HUES48 (cell line): ENCODE data around the gene FAM8A1.
"Not testable (repeated sequence)": the region's sequence is repeated elsewhere in the genome, so short reads cannot be mapped to it uniquely, and the experiment has no call there.

ENCODE experiments used
- H3K27ac ChIP-seq: one replicate; pipeline ENCODE4 v1.7.0; 2013; ENCODE audit warnings: low read depth, low read length, inconsistent platforms
- H3K27me3 ChIP-seq: 2 replicates; pipeline ENCODE4 v1.6.1; 2013; ENCODE audit warnings: mild to moderate bottlenecking, low read length; ENCODE audit not compliant: control insufficient read depth, insufficient read depth
- H3K36me3 ChIP-seq: 2 replicates; pipeline ENCODE4 v1.6.1; 2013; ENCODE audit warnings: low read length; ENCODE audit not compliant: control insufficient read depth, insufficient read depth
- H3K4me1 ChIP-seq: 2 replicates; pipeline ENCODE4 v1.6.1; 2013; ENCODE audit warnings: mild to moderate bottlenecking, low read length; ENCODE audit not compliant: control insufficient read depth, insufficient read depth
- H3K4me3 ChIP-seq: 2 replicates; pipeline ENCODE4 v1.5.1; 2013; ENCODE audit warnings: mild to moderate bottlenecking, low read depth, low read length
- H3K9ac ChIP-seq: 2 replicates; pipeline ENCODE4 v1.6.1; 2013; ENCODE audit warnings: mild to moderate bottlenecking, low read depth, low read length, moderate library complexity
- H3K9me3 ChIP-seq: 2 replicates; pipeline ENCODE4 v1.6.1; 2013; ENCODE audit warnings: low read length; ENCODE audit not compliant: control insufficient read depth, insufficient read depth

The FAM8A1 gene

GRCh38 chr6:17584241-17584803 is 15.8 kb upstream of the FAM8A1 start:
- Histone ChIP-seq H3K27me3 (no peaks in the 10 kb centered on the region), H3K9ac (no peak overlapping the region), H3K36me3 (no peaks in the 10 kb centered on the region), H3K4me1 (no peaks in the 10 kb centered on the region), H3K9me3 (no peaks in the 10 kb centered on the region), H3K27ac (no peak overlapping the region), H3K4me3 (no peak overlapping the region)

GRCh38 chr6:17585766-17586490 is 14.2 kb upstream of the FAM8A1 start:
- no peak overlapping the region for H3K27ac ChIP-seq
- H3K9me3 ChIP-seq, result no peaks in the 10 kb centered on the region
- H3K36me3 ChIP-seq, result no peaks in the 10 kb centered on the region
- no peaks in the 10 kb centered on the region for H3K27me3 ChIP-seq
- H3K9ac ChIP-seq, result no peak overlapping the region
- H3K4me1 ChIP-seq, result no peaks in the 10 kb centered on the region
- no peak overlapping the region for H3K4me3 ChIP-seq

- not testable (repeated sequence) for H3K27ac ChIP-seq, H3K4me3 ChIP-seq, H3K9me3 ChIP-seq, H3K4me1 ChIP-seq, H3K9ac ChIP-seq, H3K27me3 ChIP-seq, H3K36me3 ChIP-seq
Measured at GRCh38 chr6:17586623-17587022, 13.5 kb upstream of the FAM8A1 start.

DNA sequence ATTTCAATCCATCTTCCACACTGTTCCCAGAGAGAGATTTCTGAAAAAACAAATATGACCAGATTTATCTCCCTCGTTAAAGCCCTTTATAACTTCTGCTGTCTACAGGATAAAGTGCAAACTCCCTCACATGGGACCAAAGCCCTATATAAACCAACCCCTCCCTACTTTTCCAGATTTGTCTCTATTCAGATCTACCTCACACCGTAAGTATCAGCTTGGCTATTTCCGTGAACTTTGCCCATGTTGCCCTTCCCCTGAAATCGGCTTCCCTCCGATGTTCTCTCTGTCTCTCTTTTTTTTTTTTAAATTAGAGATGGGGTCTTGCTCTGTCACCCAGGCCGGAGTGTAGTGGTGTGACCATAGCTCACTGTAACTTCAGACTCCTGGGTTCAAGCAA is 12.1 kb upstream of the FAM8A1 start:
- Histone ChIP-seq H3K9ac (no peak overlapping the region), H3K4me3 (no peak overlapping the region)

DNA sequence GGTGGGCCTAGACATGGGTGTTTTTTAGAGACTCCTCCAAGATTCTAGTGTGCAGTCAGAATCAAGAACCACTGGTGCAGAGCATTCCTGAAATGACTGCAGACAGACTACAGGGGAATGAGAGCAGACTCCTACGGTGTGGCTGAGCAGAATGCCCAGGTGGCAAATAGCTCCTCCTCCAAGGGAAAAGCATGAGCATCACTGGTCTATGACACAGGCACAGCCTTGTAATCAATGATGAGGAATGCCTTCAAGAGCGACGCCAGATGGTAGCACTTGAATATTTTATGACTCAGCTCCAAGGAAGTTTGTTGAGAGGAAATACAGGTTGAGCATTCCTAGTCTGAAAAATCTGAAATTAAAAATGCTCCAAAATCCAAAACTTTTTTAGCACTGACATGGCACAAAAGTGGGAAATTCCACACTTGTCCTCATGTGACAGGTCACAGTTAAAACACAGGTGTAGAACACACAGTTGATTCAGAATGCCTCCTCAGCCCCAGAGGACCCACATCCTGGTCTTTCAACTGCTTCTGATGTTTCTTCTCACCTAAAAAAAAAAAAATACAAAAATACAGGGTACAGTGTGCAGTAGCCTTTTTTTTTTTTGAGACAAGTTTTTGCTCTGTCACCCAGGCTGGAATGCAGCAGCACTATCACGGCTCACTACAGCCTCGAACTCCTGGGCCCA is 10.6 kb upstream of the FAM8A1 start:
- Histone ChIP-seq H3K36me3 (no peaks in the 10 kb centered on the region), H3K9ac (no peak overlapping the region), H3K9me3 (no peaks in the 10 kb centered on the region), H3K4me3 (no peak overlapping the region), H3K27me3 (no peaks in the 10 kb centered on the region), H3K4me1 (no peaks in the 10 kb centered on the region), H3K27ac (no peak overlapping the region)

More for the DNA sequence above, 12.1 kb upstream of the FAM8A1 start:
- no peaks in the 10 kb centered on the region for H3K9me3 ChIP-seq
- no peaks in the 10 kb centered on the region for H3K4me1 ChIP-seq
- no peak overlapping the region for H3K27ac ChIP-seq
- no peaks in the 10 kb centered on the region for H3K36me3 ChIP-seq
- H3K27me3 ChIP-seq, result no peaks in the 10 kb centered on the region

DNA sequence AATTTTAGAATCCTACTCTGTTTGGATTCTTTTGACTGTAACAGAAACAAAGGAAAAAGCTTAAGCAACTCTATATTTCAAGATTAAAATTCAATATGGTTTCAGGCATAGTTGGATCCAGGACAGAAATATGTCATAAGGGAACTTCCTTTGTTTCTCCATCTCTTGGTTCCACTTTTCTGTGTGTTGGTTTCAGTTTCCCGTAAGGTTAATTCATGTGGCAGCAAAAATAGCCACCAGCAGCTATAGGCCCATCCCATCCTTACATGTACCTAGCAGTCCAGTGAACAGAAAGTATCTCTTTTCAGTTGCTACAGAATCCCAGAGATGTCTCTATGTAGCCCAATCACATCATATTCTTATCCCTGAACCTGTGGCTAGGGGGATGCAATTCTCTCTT is 8.8 kb upstream of the FAM8A1 start:
- Histone ChIP-seq H3K9me3 (no peaks in the 10 kb centered on the region), H3K4me3 (no peak overlapping the region), H3K27ac (no peak overlapping the region), H3K9ac (no peak overlapping the region), H3K27me3 (no peaks in the 10 kb centered on the region), H3K36me3 (no peaks in the 10 kb centered on the region), H3K4me1 (no peaks in the 10 kb centered on the region)

GRCh38 chr6:17593246-17593645 is 6.9 kb upstream of the FAM8A1 start:
- H3K27me3 ChIP-seq, result no peaks in the 10 kb centered on the region
- no peaks in the 10 kb centered on the region for H3K4me1 ChIP-seq
- H3K4me3 ChIP-seq, result no peak overlapping the region
- no peaks in the 10 kb centered on the region for H3K36me3 ChIP-seq
- no peak overlapping the region for H3K27ac ChIP-seq
- H3K9ac ChIP-seq, result no peak overlapping the region
- no peaks in the 10 kb centered on the region for H3K9me3 ChIP-seq

GRCh38 chr6:17596085-17596484 is 4.0 kb upstream of the FAM8A1 start:
- H3K27me3 ChIP-seq, result no peaks in the 10 kb centered on the region
- no peak overlapping the region for H3K9ac ChIP-seq
- H3K27ac ChIP-seq, result no peak overlapping the region
- H3K9me3 ChIP-seq, result no peaks in the 10 kb centered on the region
- no peak overlapping the region for H3K4me3 ChIP-seq
- no peaks in the 10 kb centered on the region for H3K36me3 ChIP-seq
- H3K4me1 ChIP-seq, result no peaks in the 10 kb centered on the region

DNA sequence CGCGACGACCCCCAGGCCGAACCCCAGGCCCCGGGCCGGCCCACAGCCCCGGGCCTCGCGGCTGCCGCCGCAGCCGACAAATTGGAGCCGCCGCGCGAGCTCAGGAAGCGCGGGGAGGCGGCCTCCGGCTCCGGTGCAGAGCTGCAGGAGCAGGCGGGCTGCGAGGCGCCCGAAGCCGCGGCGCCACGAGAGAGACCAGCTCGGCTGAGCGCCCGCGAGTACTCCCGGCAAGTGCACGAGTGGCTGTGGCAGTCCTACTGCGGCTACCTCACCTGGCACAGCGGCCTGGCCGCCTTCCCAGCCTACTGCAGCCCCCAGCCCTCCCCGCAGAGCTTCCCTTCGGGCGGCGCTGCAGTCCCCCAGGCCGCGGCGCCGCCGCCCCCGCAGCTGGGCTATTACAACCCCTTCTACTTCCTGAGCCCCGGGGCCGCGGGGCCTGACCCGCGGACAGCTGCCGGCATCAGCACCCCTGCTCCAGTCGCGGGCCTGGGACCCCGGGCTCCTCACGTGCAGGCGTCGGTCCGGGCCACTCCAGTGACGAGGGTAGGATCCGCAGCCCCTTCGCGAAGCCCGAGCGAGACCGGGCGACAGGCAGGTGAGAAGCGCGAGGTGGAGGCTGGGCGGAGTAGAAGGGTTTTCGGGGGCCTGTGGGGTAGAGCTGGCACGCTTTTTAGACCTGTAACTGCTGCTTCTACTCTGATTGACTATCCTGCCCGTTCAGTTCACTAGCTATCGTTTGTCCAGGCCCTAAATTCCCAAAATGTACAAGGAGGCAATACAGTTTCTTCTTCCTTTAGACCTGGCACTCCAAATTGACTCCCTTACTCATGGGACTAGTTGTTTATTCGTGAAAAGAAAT is 654 bp downstream of the FAM8A1 start:
- Histone ChIP-seq H3K4me3 (peak overlapping the region; percentile 73), H3K9ac (peak overlapping the region; percentile 74; the same call in 1 of the 2 replicates), H3K4me1 (peaks cover 5% of the 10 kb centered on the region; the same call in 1 of the 2 replicates), H3K27ac (peak overlapping the region; percentile 81), H3K27me3 (no peaks in the 10 kb centered on the region), H3K9me3 (no peaks in the 10 kb centered on the region), H3K36me3 (0 out of 2 replicates have a peak, but pooled peaks cover 4% of the 10 kb centered on the region)

DNA sequence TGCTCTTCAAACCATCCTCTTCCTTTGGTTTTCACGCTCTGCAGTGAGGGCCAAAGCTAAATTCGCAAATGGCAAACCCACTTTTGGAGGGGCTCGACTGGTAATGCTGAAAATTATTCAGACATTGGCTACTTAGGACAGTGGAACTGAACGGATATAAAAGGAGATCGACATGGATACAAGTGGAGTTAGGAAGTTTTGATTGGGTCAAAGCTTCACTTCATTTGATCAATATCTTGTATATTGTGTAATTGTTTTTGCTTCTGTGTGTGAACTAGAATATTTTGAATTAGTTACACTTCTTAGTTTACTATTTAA is 1.2 kb downstream of the FAM8A1 start:
- Histone ChIP-seq H3K27ac (no peak overlapping the region), H3K27me3 (no peaks in the 10 kb centered on the region), H3K4me3 (peak overlapping the region; percentile 73), H3K36me3 (peaks cover 4% of the 10 kb centered on the region; the same call in 1 of the 2 replicates), H3K4me1 (peaks cover 5% of the 10 kb centered on the region; the same call in 1 of the 2 replicates), H3K9ac (0 out of 2 replicates have a peak overlapping the region, but pooled peaks have one; percentile 74), H3K9me3 (no peaks in the 10 kb centered on the region)
